Measurements from ENCODE around the gene DENND5B. TPM values are rescaled to one million over a fixed set of nuclear protein-coding genes. Genes with fewer than 3 reads are reported as not detected.

The DENND5B gene
- total RNA-seq, 6 experiments from 2014 or later, result 12.6 to 18.4 (median 16.6) TPM

DNA sequence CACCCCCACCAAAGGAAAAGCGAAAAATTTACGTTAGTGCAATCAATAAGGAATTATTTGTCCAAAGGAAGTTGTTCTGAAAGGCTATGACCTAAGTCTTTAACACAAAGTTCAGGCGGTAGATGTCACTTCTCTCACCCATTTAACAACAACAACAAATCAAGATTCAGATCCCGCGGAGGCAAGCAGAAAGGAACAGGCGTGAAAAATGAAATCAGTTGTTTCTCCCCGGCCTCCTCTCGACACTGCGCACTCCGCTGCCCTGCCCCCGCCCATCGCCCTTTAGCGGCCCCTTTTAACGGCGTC, 1.4 kb downstream of the DENND5B start:
- H3K36me3 ChIP-seq, result no peaks in the 10 kb centered on the region
- H3K27ac ChIP-seq, result peak overlapping the region; percentile 95 to 97 (median 95)
- DNase-seq (no peak), ATAC-seq (no peak)
- H3K9me3 ChIP-seq, result no peaks in the 10 kb centered on the region
- 1% methylated on average over 12 of the region's 15 CpGs for WGBS (ENCODE audit: insufficient coverage, low coverage, low lambda C conversion rate, missing lambda C conversion rate)
- TF ChIP-seq POLR2A (IDR thresholded peaks at IDR 0.05) (no peak), CTCF (IDR thresholded peaks at IDR 0.05) (no peak)
- peaks cover 0 to 15% (median 6%) of the 10 kb centered on the region in 4 donors for H3K4me1 ChIP-seq
- H3K27me3 ChIP-seq, result no peaks in the 10 kb centered on the region
- intact Hi-C loops (cut with DNase I), result no loop called here
- peak overlapping the region; percentile 65 to 88 (median 87) for H3K4me3 ChIP-seq

- WGBS (ENCODE audit: insufficient coverage, low coverage, low lambda C conversion rate, missing lambda C conversion rate), result 5% methylated on average over 3 of the region's 3 CpGs
- intact Hi-C loops (cut with DNase I), result no loop called here
- Histone ChIP-seq H3K4me1 (peaks cover 0 to 15% (median 6%) of the 10 kb centered on the region in 4 donors), H3K27me3 (no peaks in the 10 kb centered on the region), H3K9me3 (no peaks in the 10 kb centered on the region), H3K36me3 (no peaks in the 10 kb centered on the region), H3K27ac (peak overlapping the region; percentile 95 to 97 (median 95)), H3K4me3 (peak overlapping the region; percentile 65 to 88 (median 87))
- peak in 1 of 4 donors; percentile 23 for ATAC-seq
- TF ChIP-seq POLR2A (IDR thresholded peaks at IDR 0.05) (no peak), CTCF (IDR thresholded peaks at IDR 0.05) (no peak)
- DNase-seq, result no peak
These were observed 2.0 kb downstream of the DENND5B start for GRCh38 chr12:31588976-31589375.

- DNase-seq (no peak), ATAC-seq (no peak)
- Histone ChIP-seq H3K27ac (no peak overlapping the region), H3K36me3 (no peaks in the 10 kb centered on the region), H3K4me1 (peaks cover 0 to 15% (median 6%) of the 10 kb centered on the region in 4 donors), H3K27me3 (no peaks in the 10 kb centered on the region), H3K4me3 (no peak overlapping the region), H3K9me3 (no peaks in the 10 kb centered on the region)
- WGBS (ENCODE audit: insufficient coverage, low coverage, low lambda C conversion rate, missing lambda C conversion rate), result 82% methylated on average over 4 of the region's 4 CpGs
- TF ChIP-seq CTCF (IDR thresholded peaks at IDR 0.05), result no peak
- TF ChIP-seq POLR2A (IDR thresholded peaks at IDR 0.05), result no peak
- intact Hi-C loops (cut with DNase I), result no loop called here
These were observed 4.2 kb downstream of the DENND5B start for GRCh38 chr12:31586728-31587127.

- Histone ChIP-seq H3K27ac (no peak overlapping the region), H3K27me3 (no peaks in the 10 kb centered on the region), H3K36me3 (no peaks in the 10 kb centered on the region), H3K4me3 (no peak overlapping the region), H3K9me3 (no peaks in the 10 kb centered on the region), H3K4me1 (peaks cover 0 to 15% (median 6%) of the 10 kb centered on the region in 4 donors)
- no peak for DNase-seq
- intact Hi-C loops (cut with DNase I), result no loop called here
- TF ChIP-seq CTCF (IDR thresholded peaks at IDR 0.05), result no peak
- ATAC-seq, result no peak
- 74% methylated on average over 2 of the region's 2 CpGs for WGBS (ENCODE audit: insufficient coverage, low coverage, low lambda C conversion rate, missing lambda C conversion rate)
These were observed 5.0 kb downstream of the DENND5B start for GRCh38 chr12:31585895-31586294.

GRCh38 chr12:31585271-31585670, 5.7 kb downstream of the DENND5B start:
- Histone ChIP-seq H3K27ac (no peak overlapping the region), H3K9me3 (no peaks in the 10 kb centered on the region), H3K36me3 (no peaks in the 10 kb centered on the region), H3K4me3 (no peak overlapping the region), H3K27me3 (no peaks in the 10 kb centered on the region), H3K4me1 (peaks cover 0 to 15% (median 6%) of the 10 kb centered on the region in 4 donors)
- no peak for TF ChIP-seq CTCF (IDR thresholded peaks at IDR 0.05)
- no peak for TF ChIP-seq POLR2A (IDR thresholded peaks at IDR 0.05)
- WGBS (ENCODE audit: insufficient coverage, low coverage, low lambda C conversion rate, missing lambda C conversion rate), result 100% methylated on average over 1 of the region's 3 CpGs
- intact Hi-C loops (cut with DNase I), result no loop called here
- DNase-seq, result no peak
- ATAC-seq, result no peak

Data from right lobe of liver (tissue), 6 donors.